Measurements from ENCODE around the gene DOK4. TPM values are rescaled to one million over a fixed set of nuclear protein-coding genes. Genes with fewer than 3 reads are reported as not detected.
"Not testable (repeated sequence)": the region's sequence is repeated elsewhere in the genome, so short reads cannot be mapped to it uniquely, and the experiment has no call there.

DOK4 gene
- total RNA-seq, 4 donors from 2014 or later: 2.2 to 3.6 (median 2.9) TPM

GRCh38 chr16:57447186-57447962 is 38.9 kb downstream of the DOK4 start, which contains the start of the genes CIAPIN1 and COQ9:
TSS of gene CIAPIN1 (minus strand) at chr16:57447385. CDS start at chr16:57440928, 6,457 bp downstream.
TSS of gene COQ9 (plus strand) at chr16:57447479. CDS start at chr16:57447506, 27 bp downstream.
- in situ Hi-C loops (cut with MboI; ENCODE audit: low sequenced_read_pairs in 4 of 4) (loop anchor here in 1 of 4 donors (25.0 kb wide), 1 partner anchor 290 kb away; the partner anchor contains the start of gene KATNB1), intact Hi-C loops (cut with DNase I; ENCODE audit: low total_unique reads) (loop anchor here (1.0 to 5.0 kb wide), 6 partner anchors 15 to 553 kb away; partner anchors contain the start of genes KATNB1, POLR2C, PSME3IP1 and RSPRY1)
- TF ChIP-seq CTCF (IDR thresholded peaks at IDR 0.05 in 4 of 5, conservative IDR thresholded peaks at IDR 0.05 in 1 of 5) (no peak), POLR2A (IDR thresholded peaks at IDR 0.05) (peak; percentile 95 to 97)
- DNase-seq (peak; percentile 89 to 94), ATAC-seq (peak; percentile 92 to 97)
- Histone ChIP-seq H3K27me3 (no peaks in the 10 kb centered on the region), H3K4me3 (peak within 1 kb of the TSS; percentile 82 to 97 (median 95)), H3K4me1 (peaks cover 32 to 38% of the 10 kb centered on the region in 2 donors), H3K9me3 (no peaks in the 10 kb centered on the region), H3K27ac (peak within 1 kb of the TSS; percentile 98 to 99 (median 98)), H3K36me3 (peaks cover 0 to 15% of the 10 kb centered on the region in 2 donors)

GRCh38 chr16:57446531-57447185 is 39.6 kb downstream of the DOK4 start:
- peak; percentile 16 to 43 for DNase-seq
- Histone ChIP-seq H3K9me3 (no peaks in the 10 kb centered on the region), H3K4me1 (peaks cover 32 to 38% of the 10 kb centered on the region in 2 donors), H3K4me3 (peak overlapping the region; percentile 82 to 97 (median 95)), H3K27me3 (no peaks in the 10 kb centered on the region), H3K27ac (peak overlapping the region; percentile 98 to 99 (median 98)), H3K36me3 (peaks cover 0 to 9% of the 10 kb centered on the region in 2 donors)
- TF ChIP-seq CTCF (IDR thresholded peaks at IDR 0.05 in 4 of 5, conservative IDR thresholded peaks at IDR 0.05 in 1 of 5): no peak
- no peak for TF ChIP-seq POLR2A (IDR thresholded peaks at IDR 0.05)
- intact Hi-C loops (cut with DNase I; ENCODE audit: low total_unique reads): loop anchor here (1.0 to 5.0 kb wide), 6 partner anchors 16 to 554 kb away; partner anchors contain the start of genes KATNB1, POLR2C, PSME3IP1 and RSPRY1
- in situ Hi-C loops (cut with MboI; ENCODE audit: low sequenced_read_pairs in 4 of 4): loop anchor here in 1 of 4 donors (25.0 kb wide), 1 partner anchor 291 kb away; the partner anchor contains the start of gene KATNB1
- ATAC-seq: peak; percentile 44 to 50

- TF ChIP-seq POLR2A (IDR thresholded peaks at IDR 0.05) (no peak), CTCF (IDR thresholded peaks at IDR 0.05 in 4 of 5, conservative IDR thresholded peaks at IDR 0.05 in 1 of 5) (no peak)
- Histone ChIP-seq H3K9me3 (no peaks in the 10 kb centered on the region), H3K27ac (no peak overlapping the region), H3K4me3 (no peak overlapping the region), H3K4me1 (peaks cover 32 to 38% of the 10 kb centered on the region in 2 donors), H3K27me3 (no peaks in the 10 kb centered on the region), H3K36me3 (peaks cover 0 to 3% of the 10 kb centered on the region in 2 donors)
- ATAC-seq (no peak), DNase-seq (no peak)
- in situ Hi-C loops (cut with MboI; ENCODE audit: low sequenced_read_pairs in 4 of 4) (loop anchor here in 1 of 4 donors (25.0 kb wide), 1 partner anchor 292 kb away; the partner anchor contains the start of gene KATNB1), intact Hi-C loops (cut with DNase I; ENCODE audit: low total_unique reads) (loop anchor here (5.0 kb wide), 1 partner anchor 292 kb away; the partner anchor contains the start of gene KATNB1)
These were observed 40.8 kb downstream of the DOK4 start for GRCh38 chr16:57445510-57445909.

GRCh38 chr16:57444711-57445110 is 41.6 kb downstream of the DOK4 start:
- H3K4me3 ChIP-seq: no peak overlapping the region
- H3K36me3 ChIP-seq: peaks cover 0 to 11% of the 10 kb centered on the region in 2 donors
- TF ChIP-seq POLR2A (IDR thresholded peaks at IDR 0.05): no peak
- no peak for TF ChIP-seq CTCF (IDR thresholded peaks at IDR 0.05 in 4 of 5, conservative IDR thresholded peaks at IDR 0.05 in 1 of 5)
- H3K27me3 ChIP-seq: no peaks in the 10 kb centered on the region
- H3K4me1 ChIP-seq: peaks cover 32 to 38% of the 10 kb centered on the region in 2 donors
- H3K27ac ChIP-seq: peak overlapping the region in 1 of 4 donors; percentile 33
- ATAC-seq: no peak
- no peaks in the 10 kb centered on the region for H3K9me3 ChIP-seq
- no peak for DNase-seq
- intact Hi-C loops (cut with DNase I; ENCODE audit: low total_unique reads) (loop anchor here (5.0 kb wide), 1 partner anchor 293 kb away; the partner anchor contains the start of gene KATNB1), in situ Hi-C loops (cut with MboI; ENCODE audit: low sequenced_read_pairs in 4 of 4) (loop anchor here in 1 of 4 donors (25.0 kb wide), 1 partner anchor 293 kb away; the partner anchor contains the start of gene KATNB1)

- DNase-seq; H3K27me3 ChIP-seq; intact Hi-C loops (cut with DNase I; ENCODE audit: low total_unique reads); H3K9me3 ChIP-seq; H3K27ac ChIP-seq; H3K4me3 ChIP-seq; ATAC-seq: not testable (repeated sequence)
- in situ Hi-C loops (cut with MboI; ENCODE audit: low sequenced_read_pairs in 4 of 4): loop anchor here in 1 of 4 donors (25.0 kb wide), 1 partner anchor 297 kb away; the partner anchor contains the start of gene KATNB1
- Histone ChIP-seq H3K36me3 (peaks cover 3 to 49% of the 10 kb centered on the region in 2 donors), H3K4me1 (peaks cover 9 to 16% of the 10 kb centered on the region in 2 donors)
These were observed 45.7 kb downstream of the DOK4 start for GRCh38 chr16:57440551-57440950.

- H3K4me3 ChIP-seq; H3K9me3 ChIP-seq; ATAC-seq; DNase-seq; intact Hi-C loops (cut with DNase I; ENCODE audit: low total_unique reads); H3K27me3 ChIP-seq; H3K27ac ChIP-seq: not testable (repeated sequence)
- in situ Hi-C loops (cut with MboI; ENCODE audit: low sequenced_read_pairs in 4 of 4): loop anchor here in 1 of 4 donors (25.0 kb wide), 1 partner anchor 297 kb away; the partner anchor contains the start of gene KATNB1
- Histone ChIP-seq H3K36me3 (peaks cover 3 to 55% of the 10 kb centered on the region in 2 donors), H3K4me1 (peaks cover 6 to 13% of the 10 kb centered on the region in 2 donors)
These were observed 46.3 kb downstream of the DOK4 start for GRCh38 chr16:57439947-57440346.
